ENCODE results near the gene STXBP5L. TPM values are rescaled to one million over a fixed set of nuclear protein-coding genes. Genes with fewer than 3 reads are reported as not detected.
A peak's percentile ranks its signal among the peaks of the same experiment; 100 is the strongest.
"Not testable (repeated sequence)": the region's sequence is repeated elsewhere in the genome, so short reads cannot be mapped to it uniquely, and the experiment has no call there.

Gene STXBP5L
- not detected in 2 replicates for total RNA-seq (2014; rRNA removed; shearing (Covaris generic))

DNA sequence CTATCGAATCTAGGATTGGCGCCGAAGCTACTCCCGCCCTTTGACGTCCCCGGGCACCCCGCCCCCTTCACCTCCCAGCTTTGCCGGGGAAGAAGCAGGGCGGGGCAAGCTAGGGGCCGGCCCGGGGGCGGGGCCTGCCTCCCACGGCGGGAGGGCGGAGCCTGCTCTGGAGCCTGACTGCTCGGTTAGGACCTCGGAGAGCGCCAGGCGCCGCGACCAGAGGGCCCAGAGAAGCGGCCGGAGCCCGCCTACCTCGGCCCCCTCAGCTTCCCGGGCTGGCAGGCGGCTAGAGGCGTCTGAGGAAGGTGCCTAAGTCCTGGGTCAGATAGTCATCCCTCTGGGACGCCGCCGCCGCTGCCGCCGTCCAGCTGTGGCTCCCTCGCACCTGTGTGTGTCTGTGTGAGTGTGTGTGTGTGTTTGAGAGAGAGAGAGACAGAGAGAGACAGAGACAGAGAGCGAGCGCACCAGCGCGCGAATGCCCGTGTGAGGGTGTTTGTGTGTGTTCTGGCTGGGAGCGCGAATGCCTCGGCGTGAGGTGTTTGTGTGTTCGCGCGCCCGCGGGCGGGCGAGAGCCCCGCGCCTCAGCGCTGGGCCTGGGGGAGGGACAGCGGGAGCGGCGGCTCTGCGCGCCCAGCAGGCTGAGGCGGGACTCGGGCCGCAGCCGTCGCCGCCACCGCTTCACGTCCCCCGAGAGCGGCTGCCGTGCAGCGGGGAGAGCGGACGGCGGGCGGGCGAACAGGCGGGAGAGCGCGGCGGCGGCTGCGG, at the start of gene STXBP5L:
TSS of gene STXBP5L (plus strand) at position 176 of the 765 bp plus-strand sequence. CDS start 1,374 bp downstream, outside the sequence.
- peak; percentile 82 for DNase-seq (ENCODE audit: low spot score)

- DNase-seq (ENCODE audit: low spot score) = no peak
Measured at GRCh38 chr3:120858521-120858920, 49.5 kb upstream of the STXBP5L start.

GRCh38 chr3:120864541-120864940, 43.5 kb upstream of the STXBP5L start:
- no peak for DNase-seq (ENCODE audit: low spot score)

GRCh38 chr3:120875507-120875906, 32.5 kb upstream of the STXBP5L start:
- no peak for DNase-seq (ENCODE audit: low spot score)

DNA sequence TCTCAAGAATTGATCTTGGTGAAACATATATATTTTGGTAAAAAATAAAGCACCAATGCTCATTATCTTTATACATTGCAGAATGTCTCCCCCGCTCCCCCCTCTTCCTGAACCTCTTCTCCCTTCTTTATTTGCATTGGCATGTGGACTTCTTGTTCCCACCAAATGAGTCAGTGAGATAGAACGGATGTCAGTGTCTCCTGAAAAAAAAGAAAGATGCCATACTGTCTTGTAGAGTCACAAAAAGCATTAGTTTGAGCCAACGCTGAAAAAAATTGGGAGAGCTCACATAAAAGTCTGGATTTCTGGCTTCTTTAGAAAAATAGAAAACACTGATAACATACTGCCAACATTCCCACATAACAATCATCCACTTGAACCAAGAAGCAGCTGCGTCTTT, 32.0 kb upstream of the STXBP5L start:
- no peak for DNase-seq (ENCODE audit: low spot score)

GRCh38 chr3:120879411-120879810, 28.6 kb upstream of the STXBP5L start:
- no peak for DNase-seq (ENCODE audit: low spot score)

DNA sequence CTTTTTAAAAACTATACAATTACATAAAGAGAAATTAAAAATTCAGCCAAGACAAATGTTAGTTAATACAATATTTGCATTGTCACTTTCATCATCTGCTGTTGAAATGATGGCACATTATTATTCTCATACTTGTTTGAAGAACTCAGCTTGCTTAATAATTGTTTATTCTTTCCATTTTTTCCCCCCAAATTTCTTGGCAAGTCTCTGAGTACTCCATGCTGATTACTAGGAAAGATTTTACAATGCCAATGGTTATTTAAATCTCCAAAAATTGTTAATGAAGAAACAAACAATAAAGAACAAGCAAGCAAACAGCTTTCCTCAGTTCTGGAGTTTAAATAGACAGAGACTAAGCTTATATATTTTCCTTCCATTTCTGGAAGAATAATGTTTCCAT, 15.1 kb upstream of the STXBP5L start:
- no peak for DNase-seq (ENCODE audit: low spot score)

GRCh38 chr3:120894316-120895057, 13.5 kb upstream of the STXBP5L start:
- DNase-seq (ENCODE audit: low spot score) = peak; percentile 93

DNA sequence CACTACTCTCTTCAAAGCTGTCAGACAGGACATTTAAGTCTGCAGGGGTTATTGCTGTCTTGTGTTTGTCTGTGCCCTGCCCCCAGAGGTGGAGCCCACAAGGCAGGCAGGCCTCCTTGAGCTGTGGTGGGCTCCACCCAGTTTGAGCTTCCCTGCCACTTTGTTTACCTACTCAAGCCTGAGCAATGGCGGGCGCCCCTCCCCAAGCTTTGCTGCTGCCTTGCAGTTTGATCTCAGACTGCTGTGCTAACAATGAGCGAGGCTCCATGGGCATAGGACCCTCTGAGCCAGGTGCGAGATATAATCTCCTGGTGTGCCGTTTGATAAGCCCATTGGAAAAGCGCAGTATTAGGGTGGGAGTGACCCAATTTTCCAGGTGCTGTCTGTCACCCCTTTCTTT, 6.3 kb upstream of the STXBP5L start:
- DNase-seq (ENCODE audit: low spot score) = not testable (repeated sequence)

GRCh38 chr3:120903221-120903620, 4.8 kb upstream of the STXBP5L start:
- DNase-seq (ENCODE audit: low spot score) = peak; percentile 52

DNA sequence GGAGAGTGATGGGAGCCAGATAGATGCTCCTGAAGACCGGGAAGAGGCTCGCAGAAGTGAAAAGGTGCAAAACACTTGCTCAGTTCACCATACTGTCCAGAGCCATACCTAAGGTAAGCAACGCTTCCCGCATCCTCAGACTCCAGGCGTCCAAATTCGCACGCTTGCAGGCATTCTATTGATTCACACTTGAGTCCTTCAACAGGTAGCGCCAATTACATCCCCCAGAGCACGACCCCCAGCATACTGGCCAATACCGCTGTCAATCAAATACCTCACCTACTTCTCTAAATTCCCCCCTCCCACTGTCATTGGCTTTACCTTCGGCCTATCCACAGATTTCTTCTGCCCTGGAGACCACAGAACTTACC, 361 bp upstream of the STXBP5L start:
- DNase-seq (ENCODE audit: low spot score) = no peak

DNA sequence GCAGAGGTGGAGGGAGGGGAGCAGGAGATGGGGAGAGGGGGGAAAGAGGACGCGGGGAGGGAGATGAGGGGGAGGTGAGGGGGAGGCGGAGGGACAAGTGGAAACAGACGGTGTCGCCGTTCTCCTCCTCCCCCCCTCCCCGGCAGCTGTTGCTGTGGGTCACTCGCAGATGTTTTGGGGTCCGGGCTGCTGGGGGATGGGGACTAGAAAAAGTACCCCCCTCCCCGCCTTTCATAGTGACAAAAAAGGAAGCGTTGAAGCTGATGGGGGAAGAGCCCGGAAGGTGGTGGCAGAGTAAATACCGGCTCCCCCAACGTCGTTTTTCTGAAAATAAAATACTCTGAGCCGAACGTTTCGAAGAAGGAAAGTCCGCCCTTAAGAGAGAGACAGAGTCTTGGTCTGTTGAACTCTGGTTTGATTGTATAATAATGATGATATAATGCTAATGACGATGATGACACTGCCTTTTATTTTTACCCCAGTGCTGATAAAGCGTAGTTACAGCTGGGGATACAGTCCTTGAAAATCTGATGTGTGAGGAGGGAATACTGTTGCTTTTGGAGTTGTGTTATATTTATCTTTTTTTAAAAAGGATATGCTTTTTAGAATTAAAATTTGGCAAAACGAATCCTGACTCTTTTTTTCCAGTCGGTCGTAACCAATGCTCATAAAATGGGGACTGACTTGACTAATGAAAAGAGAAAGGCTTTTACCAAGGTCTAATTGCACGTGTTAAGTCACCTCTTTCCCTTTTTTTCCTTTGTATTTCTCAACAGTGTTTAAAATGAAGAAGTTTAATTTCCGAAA, 993 bp downstream of the STXBP5L start:
- DNase-seq (ENCODE audit: low spot score) = no peak

- DNase-seq (ENCODE audit: low spot score) = no peak
Measured at GRCh38 chr3:120909602-120909878, 1.5 kb downstream of the STXBP5L start.

DNA sequence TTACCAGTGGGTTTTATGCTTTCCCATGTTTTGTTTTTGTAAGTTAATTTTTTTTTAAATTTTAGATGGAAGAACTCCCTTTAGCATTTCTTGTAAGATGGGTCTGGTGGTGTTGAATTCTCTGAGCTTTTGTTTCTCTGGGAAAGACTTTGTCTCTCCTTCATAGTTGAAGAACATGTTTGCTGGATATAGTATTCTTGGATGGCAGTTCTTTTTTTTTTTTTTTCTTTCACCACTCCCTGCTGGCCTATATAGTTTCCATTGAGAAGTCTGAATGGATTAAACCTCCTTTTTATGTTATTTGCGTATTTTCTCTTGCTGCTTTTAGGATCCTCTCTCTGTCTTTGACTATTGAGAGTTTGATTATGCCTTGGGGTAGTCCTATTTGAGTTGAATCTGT, 18.1 kb downstream of the STXBP5L start:
- no peak for DNase-seq (ENCODE audit: low spot score)

GRCh38 chr3:120928991-120929390, 21.0 kb downstream of the STXBP5L start:
- peak; percentile 38 for DNase-seq (ENCODE audit: low spot score)

DNA sequence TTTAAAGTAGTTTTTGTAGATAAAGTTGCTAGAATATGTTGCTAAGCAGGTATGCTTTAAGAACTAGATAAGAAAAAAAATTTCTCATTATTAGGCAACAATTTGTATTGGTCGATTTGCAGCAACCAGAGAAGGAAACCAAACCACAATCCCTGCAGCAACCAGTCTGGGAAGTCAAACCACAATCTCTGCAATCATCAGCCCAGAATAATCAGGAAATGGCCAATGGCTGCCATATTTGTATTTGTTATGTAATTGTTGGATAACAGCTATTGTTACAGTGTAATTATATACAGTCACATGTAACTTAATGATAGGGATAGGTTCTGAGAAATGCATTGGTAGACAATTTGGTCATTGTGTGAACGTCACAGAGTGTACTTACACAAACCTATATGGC, 23.6 kb downstream of the STXBP5L start:
- no peak for DNase-seq (ENCODE audit: low spot score)

DNA sequence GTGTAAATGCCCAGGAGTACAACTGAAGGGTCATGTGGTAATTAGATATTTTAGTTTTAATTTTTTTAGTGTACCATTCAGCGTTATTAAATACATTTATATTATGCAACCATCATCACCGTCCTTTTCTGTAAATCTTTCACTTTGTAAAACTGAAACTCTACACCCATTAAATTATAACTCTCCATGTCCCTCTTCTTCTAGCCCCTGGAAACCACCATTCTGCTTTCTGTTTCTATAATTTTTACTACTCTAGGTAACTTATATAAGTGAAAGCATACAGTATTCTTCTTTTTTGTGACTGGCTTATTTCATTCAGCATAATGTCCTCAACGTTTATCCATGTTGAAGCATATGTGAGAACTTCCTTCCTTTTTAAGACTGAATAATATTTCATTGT, 48.1 kb downstream of the STXBP5L start:
- DNase-seq (ENCODE audit: low spot score) = no peak

GRCh38 chr3:120982608-120983320, 74.8 kb downstream of the STXBP5L start:
- no peak for DNase-seq (ENCODE audit: low spot score)

DNA sequence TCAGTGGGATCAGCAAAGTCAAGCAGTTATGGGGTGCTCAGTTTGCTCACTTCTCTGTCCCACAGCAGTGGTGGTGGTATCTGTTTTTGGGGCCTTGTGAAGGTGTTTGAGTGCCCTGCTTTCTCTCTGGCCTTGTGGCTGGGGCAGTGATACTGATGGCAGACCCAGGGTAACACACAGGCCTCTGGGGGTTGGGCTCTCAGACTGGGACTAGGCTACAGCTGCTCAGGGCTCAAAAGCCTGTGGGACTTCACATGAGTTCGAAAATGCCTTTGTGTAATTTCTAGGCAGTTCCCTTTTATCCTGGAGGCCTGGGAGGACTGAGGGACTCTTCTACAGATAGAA, 75.3 kb downstream of the STXBP5L start:
- DNase-seq (ENCODE audit: low spot score) = no peak

DNA sequence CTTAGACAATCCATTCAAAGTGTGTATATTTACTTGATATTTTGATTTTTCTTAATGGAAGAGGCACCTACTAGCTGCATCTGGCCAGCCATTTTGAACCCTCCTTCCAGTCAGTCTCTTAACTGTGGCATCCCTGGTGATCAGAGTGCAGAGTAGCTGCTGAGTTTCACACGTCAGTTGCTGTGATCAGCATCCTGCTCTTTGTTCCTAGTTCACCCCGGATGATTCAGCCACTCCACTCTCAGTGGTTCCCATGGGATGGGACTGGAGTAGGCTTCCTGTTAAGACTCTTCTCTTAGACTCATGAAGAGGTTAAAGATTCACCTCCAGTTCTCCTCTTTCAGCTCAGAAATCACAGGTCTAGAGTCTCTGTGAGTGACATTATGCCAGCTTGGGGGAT, 75.8 kb downstream of the STXBP5L start:
- no peak for DNase-seq (ENCODE audit: low spot score)

DNA sequence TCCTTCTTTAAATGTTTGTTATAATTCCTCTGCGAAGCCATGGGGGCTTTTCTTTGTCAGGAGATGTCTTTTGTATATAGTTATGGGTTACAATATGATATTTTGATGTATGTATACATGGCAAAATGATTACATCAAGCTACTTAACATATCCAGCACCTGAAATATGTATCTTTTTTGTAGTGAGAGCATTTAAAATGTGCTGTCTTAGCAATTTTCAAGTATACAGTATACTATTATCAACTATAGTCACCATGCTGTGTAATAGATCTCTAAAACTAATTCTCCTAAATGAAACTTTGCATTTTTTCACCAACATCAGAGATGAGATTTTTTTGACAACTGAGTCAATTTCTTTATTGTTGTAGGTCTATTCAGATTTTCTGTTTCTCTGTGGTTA, 77.2 kb downstream of the STXBP5L start:
- DNase-seq (ENCODE audit: low spot score) = no peak

- no peak for DNase-seq (ENCODE audit: low spot score)
Measured at GRCh38 chr3:120988994-120989393, 81.0 kb downstream of the STXBP5L start.
